ENCODE results near the gene CDK2.
"Not testable (repeated sequence)": the region's sequence is repeated elsewhere in the genome, so short reads cannot be mapped to it uniquely, and the experiment has no call there.

The CDK2 gene
- long read RNA-seq, donor 1, transcript CDK2-201 (7 exons, 2,296 nt), result major isoform, 12 of 84 reads
- long read RNA-seq, donor 1, partial matches to known transcripts, result 65 of 84 reads
- long read RNA-seq, donor 1, other reads (novel, unspliced or antisense), result 0 of 84 reads
- long read RNA-seq, donor 2, transcript CDK2-201 (7 exons, 2,296 nt), result major isoform, 6 of 9 reads
- long read RNA-seq, donor 2, partial matches to known transcripts, result 0 of 9 reads
- long read RNA-seq, donor 2, other reads (novel, unspliced or antisense), result 0 of 9 reads
- long read RNA-seq, donor 3, partial matches to known transcripts, result 20 of 21 reads
- long read RNA-seq, donor 3, other reads (novel, unspliced or antisense), result 0 of 21 reads
- long read RNA-seq, donor 4, partial matches to known transcripts, result 0 of 7 reads
- long read RNA-seq, donor 4, other reads (novel, unspliced or antisense), result 0 of 7 reads
- long read RNA-seq, donor 5, transcript CDK2-201 (7 exons, 2,296 nt), result major isoform, 12 of 16 reads
- long read RNA-seq, donor 5, partial matches to known transcripts, result 0 of 16 reads
- long read RNA-seq, donor 5, other reads (novel, unspliced or antisense), result 0 of 16 reads
- long read RNA-seq, donor 6, transcript CDK2-201 (7 exons, 2,296 nt), result major isoform, 6 of 15 reads
- long read RNA-seq, donor 6, partial matches to known transcripts, result 6 of 15 reads
- long read RNA-seq, donor 6, other reads (novel, unspliced or antisense), result 0 of 15 reads
- long read RNA-seq, donor 7, transcript CDK2-201 (7 exons, 2,296 nt), result major isoform, 16 of 23 reads
- long read RNA-seq, donor 7, transcript CDK2-208 (6 exons, 2,598 nt), result minor isoform, 6 of 23 reads
- long read RNA-seq, donor 7, partial matches to known transcripts, result 0 of 23 reads
- long read RNA-seq, donor 7, other reads (novel, unspliced or antisense), result 0 of 23 reads
- long read RNA-seq, donor 8, transcript CDK2-201 (7 exons, 2,296 nt), result major isoform, 9 of 13 reads
- long read RNA-seq, donor 8, partial matches to known transcripts, result 0 of 13 reads
- long read RNA-seq, donor 8, other reads (novel, unspliced or antisense), result 0 of 13 reads

- peak; percentile 92 for DNase-seq
Observed at GRCh38 chr12:55966408-55967281, at the start of gene CDK2. CDK2 (plus strand) TSS chr12:55966830; CDS start chr12:55967009, 179 bp downstream.

DNA sequence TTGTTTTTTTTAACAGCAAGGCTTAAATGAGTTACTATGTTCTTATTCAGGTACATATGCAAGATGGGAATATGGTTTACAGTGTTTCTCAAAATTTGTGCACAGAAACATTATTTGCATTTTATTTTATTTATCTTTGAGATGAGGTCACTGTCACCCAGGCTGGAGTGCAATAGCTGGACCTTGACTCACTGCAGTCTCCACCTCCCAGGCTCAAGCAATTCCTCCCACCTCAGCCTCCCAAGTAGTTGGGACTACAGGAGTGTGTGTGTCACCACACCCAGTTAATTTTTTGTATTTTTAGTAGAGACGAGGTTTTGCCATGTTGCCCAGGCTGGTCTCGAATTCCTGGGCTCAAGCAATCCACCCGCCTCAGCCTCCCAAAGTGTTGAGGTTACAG is 47.6 kb upstream of the CDK2 start:
- DNase-seq, result not testable (repeated sequence)

GRCh38 chr12:55922126-55922525 is 44.5 kb upstream of the CDK2 start:
- no peak for DNase-seq

- DNase-seq, result not testable (repeated sequence)
Observed at GRCh38 chr12:55923648-55924047, 43.0 kb upstream of the CDK2 start.

GRCh38 chr12:55925371-55925770 is 41.3 kb upstream of the CDK2 start:
- DNase-seq, result no peak

- DNase-seq, result no peak
Observed at GRCh38 chr12:55925870-55926737, 40.5 kb upstream of the CDK2 start.

DNA sequence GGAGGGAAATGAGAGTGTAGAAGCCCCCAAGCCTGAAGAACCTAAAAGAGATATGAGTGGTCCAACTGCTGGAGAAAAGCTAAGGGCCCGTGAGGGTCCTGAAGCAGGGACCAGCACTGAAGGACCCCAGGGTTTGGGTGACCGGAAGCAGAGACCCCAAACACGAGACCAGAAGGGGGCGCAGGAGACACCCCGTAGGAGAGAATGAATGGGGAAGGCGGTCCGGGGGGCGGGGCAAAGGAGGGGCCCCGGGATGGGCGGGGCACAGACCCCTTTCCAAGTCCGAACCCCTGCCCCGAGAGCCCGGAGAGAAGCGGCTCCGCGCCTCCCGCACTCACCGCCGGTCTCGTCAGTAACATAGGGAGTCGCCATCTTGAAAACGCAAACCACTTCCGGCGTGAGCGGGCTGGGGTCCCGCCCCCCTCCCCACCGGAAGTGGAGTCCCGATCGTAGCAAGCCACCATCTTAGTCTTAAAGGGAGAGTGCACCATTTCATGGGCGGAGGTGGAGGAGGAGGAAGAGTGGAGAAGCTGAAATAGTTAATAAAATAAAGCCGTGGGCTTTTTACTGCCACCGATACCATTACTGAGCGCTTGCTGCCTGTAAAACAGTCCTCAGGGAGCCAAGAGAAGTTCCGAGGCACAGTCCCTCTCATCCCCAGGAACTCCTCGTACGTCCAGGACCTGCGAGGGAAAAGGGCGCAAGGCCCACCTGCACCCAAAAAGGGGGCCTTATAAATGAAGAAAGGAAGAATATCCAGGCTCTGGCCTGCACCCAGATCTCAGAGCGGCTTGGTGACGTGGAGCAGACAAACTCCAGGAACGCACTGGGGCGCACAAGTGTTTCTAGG is 39.7 kb upstream of the CDK2 start:
- peak; percentile 93 for DNase-seq

DNA sequence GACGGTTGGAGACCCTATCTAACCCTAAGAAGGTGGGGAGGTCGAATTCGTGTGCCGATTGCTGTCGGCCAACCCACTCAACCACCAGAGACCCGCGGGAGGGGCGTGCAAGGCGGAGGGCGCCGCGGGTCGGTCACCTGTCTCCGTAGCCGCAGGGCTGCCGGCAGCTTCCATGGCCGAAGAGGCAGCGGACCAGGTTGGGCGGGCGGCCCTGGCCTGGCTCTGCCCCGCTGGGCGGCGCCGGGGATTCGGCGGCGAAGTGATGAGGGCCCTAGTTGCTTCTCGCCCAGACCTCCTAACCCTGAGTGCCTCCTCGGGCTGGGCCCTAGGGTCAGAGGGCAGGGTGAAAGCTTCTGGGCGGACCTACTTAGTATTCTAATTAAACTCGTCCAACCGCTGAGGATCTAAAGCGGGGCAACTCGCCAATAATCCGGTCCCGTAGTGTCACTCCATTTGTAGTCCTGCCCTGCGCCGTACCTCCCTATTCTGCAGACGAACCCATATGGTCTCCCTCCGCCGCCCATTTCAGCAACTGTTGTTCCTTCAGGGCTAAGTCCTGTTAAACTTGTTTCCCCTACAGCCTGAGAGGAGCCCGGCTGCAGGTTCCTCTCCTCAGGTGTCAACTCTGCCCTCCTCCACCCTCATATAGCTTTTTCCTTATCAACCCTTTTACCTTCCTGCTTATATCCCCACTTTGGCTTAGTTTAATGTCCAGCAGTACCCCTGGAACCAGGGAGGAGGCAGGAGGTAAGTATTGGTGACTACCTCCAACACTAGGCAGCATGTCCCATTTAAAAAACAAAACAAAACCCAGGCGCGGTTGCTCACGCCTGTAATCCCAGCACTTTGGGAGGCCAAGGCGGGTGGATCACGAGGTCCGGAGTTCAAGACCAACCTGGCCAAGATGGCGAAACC is 38.8 kb upstream of the CDK2 start, which contains the start of gene PYM1:
TSS of gene PYM1 (minus strand) at position 307 of the 915 bp plus-strand sequence. CDS start at position 174, 133 bp downstream.
- peak; percentile 91 for DNase-seq

GRCh38 chr12:55929306-55929791 is 37.3 kb upstream of the CDK2 start:
- DNase-seq, result no peak

DNA sequence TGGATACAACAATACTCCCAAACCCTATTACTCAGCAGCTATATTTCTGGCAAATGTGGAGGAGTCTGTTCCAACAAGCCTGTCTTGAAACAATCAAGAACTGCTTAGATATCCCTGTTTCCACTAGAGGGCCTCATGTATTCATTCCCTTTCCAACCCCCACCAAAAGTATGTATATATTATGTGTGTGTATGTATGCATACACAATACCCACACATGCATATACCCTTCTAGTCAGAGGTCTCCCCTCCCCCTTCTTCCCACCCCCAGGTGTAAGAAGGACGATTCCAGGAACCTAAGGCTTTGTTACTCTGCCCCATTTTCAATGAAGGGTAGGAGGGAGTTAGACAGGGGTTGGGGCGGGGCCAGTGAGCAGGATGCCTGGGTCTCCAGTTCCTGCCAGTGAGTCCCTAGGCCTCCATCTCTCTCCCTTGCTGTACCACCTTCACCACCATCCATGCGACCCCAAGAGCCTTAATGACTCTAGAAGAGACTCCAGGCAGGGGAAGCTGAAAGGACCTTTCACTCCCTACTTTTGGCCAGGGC is 35.8 kb upstream of the CDK2 start, which contains the start of gene DGKA:
TSS of gene DGKA (plus strand) at position 392 of the 546 bp plus-strand sequence. CDS start 5,342 bp downstream, outside the sequence.
- peak; percentile 48 for DNase-seq

- no peak for DNase-seq
Observed at GRCh38 chr12:55931317-55931779, 35.3 kb upstream of the CDK2 start.

DNA sequence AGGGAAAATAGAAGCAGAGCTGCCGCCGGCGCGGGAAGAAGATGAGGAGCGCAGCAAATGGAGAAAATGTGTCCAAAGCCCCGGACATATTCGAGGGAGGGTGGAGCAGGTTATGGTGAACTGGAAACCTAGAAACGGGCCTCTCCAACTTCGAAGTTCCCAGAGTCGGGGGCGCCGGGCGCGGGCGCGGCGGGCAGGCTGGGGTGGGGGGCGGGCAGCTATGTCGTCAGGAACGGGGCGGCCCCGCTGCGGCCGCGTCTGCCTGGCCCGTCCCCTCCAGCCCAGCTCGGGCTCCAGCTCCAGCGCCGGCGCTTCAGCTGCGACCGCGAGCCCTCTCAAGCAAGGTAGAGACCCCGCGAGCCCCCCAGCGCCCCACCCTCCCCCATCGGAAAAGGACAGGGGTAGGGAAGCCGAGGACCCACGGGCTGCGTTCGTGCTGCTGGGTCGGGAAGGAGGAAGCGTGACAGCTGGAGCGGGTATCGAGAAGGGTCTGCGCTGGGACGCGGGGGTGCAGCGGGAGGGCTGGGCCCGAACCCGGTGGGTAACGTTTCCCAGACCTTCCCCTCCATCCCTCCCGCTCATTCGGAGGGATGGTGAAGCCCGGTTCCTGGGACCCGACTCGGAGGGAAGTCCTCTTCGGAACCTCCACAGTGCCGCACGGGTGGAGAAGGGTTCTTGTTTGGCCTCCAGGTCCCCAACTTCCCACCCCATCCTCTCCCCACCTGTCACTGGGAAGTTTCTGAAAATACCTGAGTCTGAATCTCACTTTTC is 34.7 kb upstream of the CDK2 start:
- peak; percentile 67 for DNase-seq

- DNase-seq, result peak; percentile 59
Observed at GRCh38 chr12:55932551-55932910, 34.1 kb upstream of the CDK2 start.

DNA sequence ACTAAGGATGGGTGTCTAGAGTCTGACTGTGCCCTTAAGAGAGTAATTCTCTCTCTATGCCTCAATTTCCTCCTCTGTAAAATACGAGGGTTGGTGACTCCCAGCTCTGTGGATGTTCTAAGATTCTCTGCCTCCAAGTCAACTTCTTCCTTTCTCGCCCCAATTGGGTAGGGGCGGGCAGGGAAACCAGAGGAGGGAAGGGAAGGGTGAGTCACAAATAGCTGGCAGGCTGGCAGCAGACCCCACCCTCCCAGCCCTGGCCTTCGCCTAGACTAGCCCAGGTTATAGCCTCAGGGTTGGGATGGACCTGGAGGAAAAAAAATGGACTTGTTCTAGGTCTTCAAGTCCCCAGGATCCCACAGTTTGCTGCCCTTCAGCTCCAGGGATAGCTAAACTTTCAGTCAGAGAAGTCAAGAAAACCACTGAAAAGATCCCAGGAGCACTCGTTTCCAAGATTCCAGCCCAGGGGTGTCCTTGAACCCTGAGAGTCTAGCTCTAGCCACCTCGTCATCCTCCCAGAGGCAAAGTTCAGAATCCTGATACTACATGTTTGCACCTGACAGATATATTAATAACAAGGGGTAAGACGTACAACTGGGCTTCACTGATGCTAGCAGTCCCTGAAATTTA is 33.3 kb upstream of the CDK2 start:
- DNase-seq, result no peak

- no peak for DNase-seq
Observed at GRCh38 chr12:55933799-55934742, 32.6 kb upstream of the CDK2 start.
